Measurements from ENCODE around the gene DHX34. TPM values are rescaled to one million over a fixed set of nuclear protein-coding genes. Genes with fewer than 3 reads are reported as not detected.

Gene DHX34
- total RNA-seq, 1 donor, result 13.4 TPM

GRCh38 chr19:47316513-47316912, 32.6 kb upstream of the DHX34 start:
- no peak overlapping the region for H3K4me3 ChIP-seq (ENCODE audit: low read depth, low read length)
- no peak for TF ChIP-seq CTCF (IDR thresholded peaks at IDR 0.05; ENCODE audit: insufficient read depth, low read depth, low read length)
- no peak for DNase-seq (ENCODE audit: low read depth)

GRCh38 chr19:47319923-47320871, 28.9 kb upstream of the DHX34 start:
- DNase-seq (ENCODE audit: low read depth), result no peak
- H3K4me3 ChIP-seq (ENCODE audit: low read depth, low read length), result no peak overlapping the region
- no peak for TF ChIP-seq CTCF (IDR thresholded peaks at IDR 0.05; ENCODE audit: insufficient read depth, low read depth, low read length)

- no peak for TF ChIP-seq CTCF (IDR thresholded peaks at IDR 0.05; ENCODE audit: insufficient read depth, low read depth, low read length)
- no peak overlapping the region for H3K4me3 ChIP-seq (ENCODE audit: low read depth, low read length)
- DNase-seq (ENCODE audit: low read depth), result no peak
These were observed 27.5 kb upstream of the DHX34 start for GRCh38 chr19:47321630-47322029.

GRCh38 chr19:47322058-47322457, 27.1 kb upstream of the DHX34 start:
- DNase-seq (ENCODE audit: low read depth), result no peak
- H3K4me3 ChIP-seq (ENCODE audit: low read depth, low read length), result no peak overlapping the region
- no peak for TF ChIP-seq CTCF (IDR thresholded peaks at IDR 0.05; ENCODE audit: insufficient read depth, low read depth, low read length)

- TF ChIP-seq CTCF (IDR thresholded peaks at IDR 0.05; ENCODE audit: insufficient read depth, low read depth, low read length), result no peak
- H3K4me3 ChIP-seq (ENCODE audit: low read depth, low read length), result no peak overlapping the region
These were observed 25.7 kb upstream of the DHX34 start for GRCh38 chr19:47323409-47323808.

GRCh38 chr19:47323872-47324271, 25.2 kb upstream of the DHX34 start:
- DNase-seq (ENCODE audit: low read depth), result no peak
- TF ChIP-seq CTCF (IDR thresholded peaks at IDR 0.05; ENCODE audit: insufficient read depth, low read depth, low read length), result no peak
- no peak overlapping the region for H3K4me3 ChIP-seq (ENCODE audit: low read depth, low read length)

More at GRCh38 chr19:47323409-47323808, 25.7 kb upstream of the DHX34 start:
- DNase-seq (ENCODE audit: low read depth), result no peak

Data from fibroblast of villous mesenchyme (primary cell).